Suppressor macrophage treated with lipopolysaccharide for 1 hour (primary cell): ENCODE results near the gene IFT27.

Experiments used
- DNase-seq, 3 donors: peaks; one replicate each; pipeline ENCODE4 v3.0.0-alpha.2; 2020 to 2022

Gene IFT27

DNA sequence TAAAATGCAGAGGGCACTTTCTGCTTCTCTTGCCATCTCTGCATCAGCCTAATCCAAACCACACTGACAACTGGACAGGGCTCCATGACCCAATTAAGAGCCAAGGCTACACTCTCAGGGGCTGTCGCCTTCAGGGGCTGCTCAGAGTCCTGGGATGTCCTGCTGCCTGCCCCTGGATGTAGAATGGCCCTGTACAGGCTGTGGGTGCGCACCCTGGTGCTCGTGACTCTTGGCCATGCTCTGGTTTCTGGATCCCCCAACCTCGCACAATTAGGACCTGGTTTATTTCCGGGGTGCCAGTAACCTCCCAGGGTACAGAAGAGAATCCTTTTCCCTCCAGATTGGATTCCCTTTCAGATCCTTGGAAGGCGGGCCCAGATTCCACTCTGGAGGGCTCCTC, 11.3 kb downstream of the IFT27 start:
- DNase-seq: peak in 1 of 3 donors; percentile 4

DNA sequence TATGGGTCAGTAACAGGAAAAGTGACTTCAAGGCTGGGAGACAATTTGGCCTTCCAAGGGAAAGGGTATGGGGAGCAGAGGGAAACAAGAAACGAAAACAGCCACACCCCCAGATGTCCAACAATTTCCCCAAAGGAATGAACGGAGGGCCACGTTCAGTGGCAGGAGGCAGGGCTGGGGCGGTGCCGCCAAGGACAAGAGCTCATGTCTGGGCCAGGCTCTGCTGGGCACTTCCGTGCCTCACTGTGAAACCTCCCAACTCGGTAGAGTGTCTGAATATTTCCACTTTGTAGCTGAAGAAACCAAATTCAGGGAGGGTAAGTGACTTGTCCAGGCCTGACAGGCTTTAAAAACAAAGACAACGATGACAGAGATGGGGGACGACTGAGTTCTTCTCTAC, 11.9 kb downstream of the IFT27 start:
- DNase-seq: peak in 1 of 3 donors; percentile 7

DNA sequence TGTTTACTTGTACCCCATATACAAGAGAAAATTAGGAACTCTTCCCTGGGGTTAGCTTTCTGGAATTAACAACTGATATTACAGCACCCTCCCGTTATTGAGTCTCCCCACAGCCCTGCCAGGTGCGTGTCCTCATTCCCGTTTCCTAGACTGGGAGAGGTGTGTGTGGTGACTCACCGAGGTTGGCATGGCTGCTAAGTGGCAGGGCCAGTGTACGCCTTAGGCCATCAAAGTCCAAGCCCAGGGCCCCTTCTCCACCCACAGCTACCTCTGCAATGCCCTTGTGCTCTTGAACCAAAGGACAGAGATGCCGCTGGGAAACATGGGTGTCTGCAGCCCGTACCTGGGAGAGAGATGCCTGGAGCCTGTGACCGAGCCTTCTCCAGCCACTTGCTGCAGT, 12.3 kb downstream of the IFT27 start:
- peak in 1 of 3 donors; percentile 12 for DNase-seq

DNA sequence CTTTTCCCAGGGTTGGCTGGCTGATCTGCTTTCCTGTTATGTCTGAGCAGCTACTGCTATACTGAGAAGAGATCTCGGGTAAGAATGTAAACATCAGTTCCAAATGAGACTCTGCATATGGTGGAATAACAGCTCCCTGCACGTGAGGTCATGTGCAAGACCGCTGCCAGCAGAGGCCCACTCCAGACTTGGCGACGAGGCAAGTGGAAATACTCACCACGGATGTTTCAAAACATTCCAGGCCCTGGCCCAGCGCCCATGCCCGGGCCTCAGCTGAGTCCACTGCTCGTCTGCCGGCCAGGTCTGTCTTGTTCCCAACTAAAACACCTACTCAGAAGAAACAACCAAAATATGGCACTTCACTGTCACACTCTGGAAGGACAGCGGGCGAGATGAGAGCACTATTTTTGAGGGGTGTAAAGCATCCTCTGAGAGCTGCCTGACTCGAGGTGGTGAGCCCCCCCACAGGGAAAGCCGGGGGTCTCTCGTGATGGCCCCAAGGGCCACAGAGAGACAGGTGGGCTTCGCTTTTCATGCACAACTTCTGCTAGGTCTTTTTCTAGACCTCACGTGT, 13.1 kb downstream of the IFT27 start:
- peak in 1 of 3 donors; percentile 4 for DNase-seq

DNA sequence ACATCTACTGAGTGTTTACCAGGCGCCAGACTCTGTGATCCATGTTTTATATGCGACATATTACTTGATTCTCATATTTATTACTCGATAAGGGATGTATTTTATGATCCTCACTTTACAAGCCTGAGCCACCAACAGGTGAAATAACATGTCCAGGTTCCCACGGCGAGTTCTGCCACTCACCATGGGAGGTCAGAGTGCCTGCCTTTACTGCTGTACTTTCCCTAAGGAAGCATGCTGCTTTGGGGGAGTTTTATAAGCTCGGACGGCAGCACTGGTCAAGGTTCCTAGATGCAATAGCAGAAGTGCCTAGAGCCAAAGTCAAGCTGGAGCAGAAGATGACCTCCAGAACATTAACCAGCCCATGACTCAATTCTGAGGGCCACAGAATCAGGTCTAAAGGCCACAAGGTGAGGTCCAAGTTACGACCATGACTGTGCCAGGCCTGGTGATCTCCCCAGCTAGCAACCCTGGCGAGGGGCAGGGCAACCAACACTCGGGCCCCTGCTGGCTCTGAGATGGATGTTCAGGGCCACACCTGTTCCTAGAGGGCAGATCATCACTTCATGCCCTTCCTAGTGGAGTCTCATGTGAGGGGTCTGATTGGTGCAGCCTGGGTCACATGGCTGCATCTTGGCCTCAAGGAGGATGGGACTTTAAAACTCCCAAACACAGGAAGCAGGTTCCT, 14.2 kb downstream of the IFT27 start:
- DNase-seq: no peak

DNA sequence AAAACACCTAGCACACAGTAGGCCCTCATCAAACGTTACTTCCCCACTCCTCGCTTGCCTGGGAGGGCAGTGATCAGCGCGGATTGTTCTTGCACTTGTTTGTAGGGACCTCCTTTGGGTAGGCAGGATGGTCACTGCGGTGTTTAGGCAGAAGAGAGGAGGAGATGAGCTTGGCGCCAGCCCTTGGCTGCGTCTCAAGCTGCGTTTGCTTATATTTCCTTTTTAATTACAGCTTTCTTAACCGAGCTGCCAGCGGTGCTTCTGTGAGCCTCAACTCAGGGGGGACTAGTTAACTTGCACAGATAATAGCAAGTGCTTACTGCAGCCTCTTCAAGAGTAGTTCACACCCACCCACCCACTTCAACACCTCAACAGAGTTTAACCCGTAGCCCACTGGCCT, 15.1 kb downstream of the IFT27 start:
- peak in 1 of 3 donors; percentile 16 for DNase-seq

DNA sequence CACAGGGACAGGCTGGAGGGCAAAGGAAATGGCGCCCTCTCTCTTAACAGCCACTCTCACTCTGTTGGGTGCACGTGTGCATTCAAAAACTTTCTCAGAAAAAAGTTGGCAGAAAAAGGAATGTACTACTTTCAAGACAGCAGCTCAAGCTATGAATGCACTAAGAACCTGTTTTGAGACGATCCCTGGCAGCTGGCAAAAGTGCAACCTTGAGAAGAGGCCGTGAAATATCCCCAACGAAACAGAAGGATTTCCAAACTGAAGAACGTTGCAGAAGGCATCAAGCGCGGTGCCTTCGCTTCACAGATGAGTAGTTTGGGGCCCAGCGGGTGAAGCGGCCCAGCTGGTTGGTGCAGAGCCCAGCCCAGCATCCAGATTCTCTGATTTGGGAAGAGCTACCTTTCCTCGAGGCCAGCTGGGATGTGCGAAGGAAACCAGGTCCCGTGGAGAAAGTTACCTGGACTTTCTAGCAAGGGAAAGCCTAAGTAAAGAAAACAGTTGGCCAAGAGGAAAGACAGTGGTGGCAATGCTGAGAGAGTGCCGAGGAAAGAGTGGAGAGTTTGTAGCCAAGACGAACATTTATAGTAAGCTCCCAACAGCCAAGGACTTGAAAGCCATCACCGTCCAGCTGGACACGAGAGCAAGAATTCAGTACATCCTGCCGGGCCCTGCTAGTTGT, 16.3 kb downstream of the IFT27 start:
- DNase-seq: peak in 1 of 3 donors; percentile 12

DNA sequence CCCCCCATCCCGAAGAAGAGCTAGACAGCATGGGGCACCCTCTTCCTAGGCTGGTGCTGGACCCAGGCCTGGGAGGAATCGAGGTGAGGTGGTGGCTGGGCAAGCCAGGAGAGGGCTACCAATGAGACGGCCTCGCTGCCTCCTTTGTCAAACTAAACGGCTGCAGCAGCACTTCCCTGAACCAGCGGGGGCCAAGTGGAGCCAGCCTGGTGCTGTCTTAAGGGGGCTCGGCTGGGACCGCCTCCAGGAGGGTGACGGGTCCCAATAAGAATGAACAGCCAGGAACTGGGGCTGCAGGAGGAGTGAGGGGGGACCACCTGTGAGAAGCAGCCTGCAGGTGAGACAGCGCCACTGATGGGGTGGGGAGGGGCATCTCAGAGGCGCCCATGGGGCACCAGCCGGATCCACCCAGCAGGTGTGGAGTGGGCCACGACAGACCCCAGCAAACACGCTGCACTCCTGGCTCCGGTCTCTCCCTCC, 17.1 kb downstream of the IFT27 start:
- no peak for DNase-seq

DNA sequence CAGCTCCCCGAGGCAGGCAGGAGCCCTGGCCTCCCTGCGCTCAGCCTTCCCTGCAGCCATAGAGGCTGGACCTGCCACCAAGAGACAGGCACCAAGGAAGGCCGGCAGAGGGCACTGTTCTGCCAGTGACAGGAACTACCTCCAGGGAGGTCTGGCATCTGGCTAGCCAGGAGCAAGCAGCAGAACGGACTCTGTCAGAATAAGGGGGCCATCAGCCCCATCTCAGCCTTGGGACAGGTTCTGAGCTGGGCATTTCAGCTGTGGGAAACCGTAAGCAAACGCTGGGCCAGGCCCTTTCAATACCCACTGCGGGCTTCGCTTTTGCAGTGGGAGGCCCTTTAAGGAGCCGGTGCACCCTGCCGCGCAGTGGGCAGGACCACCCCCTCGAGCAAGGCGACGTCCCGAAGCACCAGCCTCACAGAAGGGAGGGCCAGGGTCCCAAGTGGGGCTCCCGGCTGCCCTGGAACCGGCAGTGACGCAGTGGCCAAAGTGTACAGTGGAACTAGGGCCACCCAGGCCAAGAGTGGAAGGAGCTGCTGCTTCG, 18.2 kb downstream of the IFT27 start:
- DNase-seq: peak; percentile 80 to 88 (median 86)

DNA sequence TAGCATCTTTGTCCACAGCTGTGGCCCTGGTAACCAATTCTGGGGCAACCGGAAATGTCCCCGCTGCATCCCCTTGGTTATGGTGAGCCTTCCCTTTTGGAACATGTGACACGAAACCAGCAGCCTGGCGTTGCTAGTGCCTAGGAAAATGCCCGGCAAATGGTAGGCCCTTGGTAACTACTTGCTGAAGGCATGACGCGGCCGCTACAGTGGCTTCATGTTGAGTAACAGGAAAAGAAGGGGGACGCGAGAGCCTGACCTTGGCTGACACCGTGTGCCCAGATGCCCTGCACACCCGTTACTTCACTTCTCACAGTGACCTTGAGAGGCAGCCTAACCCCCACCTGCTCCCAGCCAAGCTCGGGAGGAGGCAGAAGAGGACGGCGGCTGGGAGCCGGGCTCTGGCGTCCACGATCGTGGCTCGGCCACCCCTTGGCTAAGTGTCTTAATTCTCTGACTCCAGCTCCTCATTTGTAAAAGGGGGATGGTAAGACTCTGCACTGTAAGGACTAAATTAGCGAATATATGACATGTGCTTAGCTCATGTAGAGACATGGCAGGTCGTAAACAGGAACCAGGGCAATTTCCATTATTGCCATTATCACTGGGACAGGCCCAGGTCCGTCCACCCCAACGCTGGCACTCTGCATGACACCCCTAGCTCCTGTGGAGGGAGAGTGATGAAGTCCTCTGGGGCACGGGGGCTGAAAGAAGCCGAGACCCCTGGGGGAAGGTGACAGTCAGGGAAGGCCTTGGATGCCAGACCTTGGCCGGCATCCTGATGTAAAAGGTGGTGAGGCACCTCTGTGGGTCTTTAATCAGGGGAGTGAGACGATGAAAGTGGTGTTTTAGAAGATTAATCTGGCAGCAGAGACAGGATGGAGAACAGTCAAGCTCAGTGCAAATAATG, 18.9 kb downstream of the IFT27 start:
- peak in 2 of 3 donors; percentile 25 to 33 for DNase-seq

DNA sequence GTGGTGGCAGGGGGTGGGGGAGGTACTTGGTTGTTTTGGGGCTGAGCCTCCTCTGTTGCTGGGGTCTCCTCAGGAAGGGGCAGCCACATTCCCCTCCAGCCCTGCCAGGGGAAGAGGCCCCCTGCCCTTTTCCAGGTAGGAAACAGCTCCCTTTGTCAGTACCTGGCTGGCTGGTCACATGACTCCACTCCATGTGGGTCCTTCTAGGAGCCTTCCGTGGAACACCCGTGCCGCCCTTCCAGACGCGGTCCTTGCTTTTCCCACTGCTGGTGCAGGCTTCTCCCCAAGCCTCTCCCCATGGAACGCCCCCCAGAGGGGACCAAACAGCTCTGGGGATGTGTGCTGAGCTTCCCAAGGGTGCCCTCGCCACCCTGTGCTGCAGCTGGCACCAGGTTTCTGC, 19.9 kb downstream of the IFT27 start:
- DNase-seq: peak in 1 of 3 donors; percentile 12

DNA sequence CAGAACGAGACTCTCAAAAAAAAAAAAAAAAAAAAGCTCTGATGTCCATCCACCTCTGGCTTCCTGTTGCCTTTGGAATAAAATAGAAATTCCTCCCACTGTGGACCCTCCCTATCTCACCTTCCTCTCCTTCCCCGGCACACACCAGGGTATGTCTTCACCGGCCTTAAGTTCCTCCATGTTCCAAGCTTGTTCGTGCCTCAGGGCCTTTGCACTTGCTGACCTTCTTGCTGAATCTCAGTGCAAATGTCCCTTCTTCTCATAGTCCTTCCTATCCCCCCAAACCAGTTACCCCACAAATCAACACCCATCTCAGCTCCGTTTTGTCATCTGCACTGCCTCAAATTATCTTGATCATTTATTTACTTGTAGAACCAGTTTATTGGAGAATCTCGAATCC, 20.6 kb downstream of the IFT27 start:
- peak in 1 of 3 donors; percentile 2 for DNase-seq

DNA sequence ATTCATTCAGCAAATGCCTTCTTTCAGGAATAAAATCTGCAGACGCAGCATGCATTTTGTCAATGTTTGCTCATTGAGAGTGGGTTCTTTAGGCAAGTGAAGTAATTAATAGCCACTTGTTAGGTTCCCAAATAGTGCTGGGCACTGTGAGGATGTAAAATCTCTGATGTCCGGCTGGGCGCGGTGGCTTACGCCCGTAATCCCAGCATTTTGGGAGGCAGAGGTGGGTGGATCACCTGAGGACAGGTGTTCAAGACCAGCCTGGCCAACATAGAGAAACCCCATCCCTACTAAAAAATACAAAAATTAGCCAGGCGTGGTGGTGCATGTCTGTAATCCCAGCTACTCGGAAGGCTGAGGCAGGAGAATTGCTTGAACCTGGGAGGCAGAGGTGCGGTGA, 21.0 kb downstream of the IFT27 start:
- DNase-seq: peak in 1 of 3 donors; percentile 6

DNA sequence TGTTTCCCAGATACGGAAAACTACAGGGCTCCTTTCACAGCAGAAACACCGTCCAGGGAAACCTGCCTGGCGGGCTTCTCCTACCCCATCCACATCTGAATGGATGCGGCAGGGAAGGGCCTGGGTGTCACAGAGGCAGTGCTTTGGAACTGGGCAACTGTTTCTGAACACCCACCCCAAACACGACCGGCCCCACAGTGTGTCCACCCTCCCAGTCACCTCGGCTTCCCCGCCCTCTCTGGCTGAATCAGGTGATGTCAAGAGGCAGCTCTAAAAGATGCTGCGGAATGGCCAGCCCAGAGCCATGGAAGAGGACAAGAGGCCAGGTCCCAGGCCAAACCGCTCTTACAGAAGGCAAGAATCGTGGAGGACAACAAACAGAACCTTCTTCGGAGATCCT, 22.0 kb downstream of the IFT27 start:
- peak in 1 of 3 donors; percentile 10 for DNase-seq

DNA sequence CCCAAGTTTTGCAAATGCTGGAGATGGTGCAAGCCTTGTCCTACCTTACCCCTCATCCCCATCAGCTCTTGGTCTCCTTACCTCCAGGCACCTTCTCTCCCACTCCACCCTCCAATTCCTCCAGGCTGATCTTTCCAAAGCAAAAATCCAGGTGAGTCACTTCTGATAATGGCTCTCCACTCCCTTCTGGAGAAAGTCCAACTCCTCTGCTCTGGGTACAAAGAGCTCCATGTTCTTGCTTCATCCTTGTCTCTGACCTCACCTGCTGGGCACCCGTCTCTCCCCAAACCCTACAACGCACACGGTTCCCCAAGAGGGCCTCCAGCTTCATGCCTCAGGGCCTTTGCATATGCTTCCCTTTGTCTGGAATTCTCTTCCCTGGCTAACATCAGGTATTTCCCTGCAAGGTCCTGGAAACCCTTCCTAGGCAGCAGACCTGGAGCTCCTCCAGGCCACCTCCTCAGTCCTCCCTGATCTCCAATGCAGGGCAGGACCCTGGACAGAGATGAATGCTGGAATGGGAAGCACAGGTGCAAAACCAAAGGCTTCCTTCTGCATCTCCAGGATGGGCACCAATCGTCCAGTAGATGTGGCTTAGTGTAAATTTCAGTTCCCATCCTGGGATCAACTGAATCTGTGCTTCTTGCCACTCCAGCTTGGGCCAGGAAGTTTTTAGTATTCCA, 22.7 kb downstream of the IFT27 start:
- peak in 1 of 3 donors; percentile 16 for DNase-seq

DNA sequence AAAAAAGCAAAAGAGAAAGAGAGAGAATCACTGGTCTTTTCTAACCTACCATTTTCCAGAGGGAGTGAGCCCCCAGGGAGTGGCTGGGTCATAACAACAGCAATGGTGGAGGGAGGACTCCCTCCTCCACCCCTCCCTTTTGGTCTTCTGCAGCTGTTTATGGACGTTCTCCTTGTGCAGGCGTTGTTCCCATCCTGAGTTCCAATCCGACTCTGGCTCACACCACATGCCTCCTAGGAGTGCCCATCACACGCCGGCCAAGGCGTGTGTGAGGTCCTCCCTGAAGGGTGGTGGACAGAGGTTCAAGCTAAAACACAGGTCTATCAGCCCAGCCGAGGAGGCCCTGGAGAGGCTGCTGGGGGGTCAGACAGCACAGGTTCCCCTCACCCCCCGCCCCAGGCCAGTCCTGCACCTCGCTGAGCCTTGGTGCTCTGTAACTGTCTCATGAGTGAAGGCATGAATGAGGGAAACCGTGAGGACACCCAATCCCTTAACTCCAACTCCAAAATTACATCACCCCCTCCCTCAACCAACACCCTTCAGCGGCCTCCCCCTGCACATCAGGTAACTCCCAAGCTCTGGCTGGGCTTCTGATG, 29.4 kb downstream of the IFT27 start:
- DNase-seq: no peak

DNA sequence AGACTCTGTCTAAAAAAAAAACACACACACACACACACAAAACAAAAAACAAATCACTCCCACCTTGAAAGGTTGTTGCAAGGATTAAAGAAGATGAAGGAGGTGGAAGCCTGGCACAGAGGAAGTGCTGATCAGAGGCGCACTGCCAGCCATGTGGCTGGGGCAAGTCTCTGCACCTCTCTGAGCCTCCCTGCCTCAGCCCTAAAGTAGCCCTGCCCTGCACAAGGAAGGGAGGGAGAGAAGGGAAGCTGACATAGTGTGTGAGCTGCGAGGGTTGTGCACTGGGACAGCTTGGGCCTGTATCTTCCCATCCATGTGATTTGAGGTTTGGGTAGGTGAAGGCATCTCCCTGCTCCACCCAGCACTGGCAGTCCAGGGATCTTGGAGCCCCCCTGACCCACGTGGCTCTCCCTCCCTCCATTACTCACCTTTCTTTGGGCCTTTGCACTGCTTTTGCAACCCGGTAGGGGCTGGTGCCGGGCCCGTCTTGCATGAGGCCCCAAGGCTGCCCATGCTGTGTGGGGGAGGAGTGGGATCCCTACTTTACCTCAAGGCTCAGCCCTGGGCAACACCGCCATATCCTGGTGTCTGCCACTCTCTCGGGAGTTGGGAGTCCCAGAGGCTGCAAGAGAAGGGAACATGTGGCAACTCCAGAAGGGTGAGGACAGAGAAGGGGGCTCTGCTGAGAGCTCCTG, 30.5 kb downstream of the IFT27 start:
- DNase-seq: peak in 1 of 3 donors; percentile 11

DNA sequence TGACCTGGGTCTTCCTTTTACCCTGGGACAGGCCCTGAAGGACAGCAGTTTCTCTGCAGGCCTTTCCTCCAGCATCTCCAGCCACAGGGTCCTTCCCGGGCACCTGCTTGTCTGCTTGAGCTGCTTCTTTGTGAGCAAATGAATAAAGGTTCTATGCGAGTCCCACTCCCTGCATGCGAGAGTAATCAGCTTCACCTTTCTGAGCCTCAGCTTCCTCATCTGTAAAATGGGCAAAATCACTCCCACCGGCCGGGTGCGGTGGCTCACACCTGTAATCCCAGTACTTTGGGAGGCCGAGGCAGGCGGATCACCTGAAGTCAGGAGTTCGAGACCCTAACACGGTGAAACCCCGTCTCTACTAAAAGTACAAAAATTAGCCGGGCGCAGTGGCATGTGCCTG, 31.1 kb downstream of the IFT27 start:
- DNase-seq: no peak

DNA sequence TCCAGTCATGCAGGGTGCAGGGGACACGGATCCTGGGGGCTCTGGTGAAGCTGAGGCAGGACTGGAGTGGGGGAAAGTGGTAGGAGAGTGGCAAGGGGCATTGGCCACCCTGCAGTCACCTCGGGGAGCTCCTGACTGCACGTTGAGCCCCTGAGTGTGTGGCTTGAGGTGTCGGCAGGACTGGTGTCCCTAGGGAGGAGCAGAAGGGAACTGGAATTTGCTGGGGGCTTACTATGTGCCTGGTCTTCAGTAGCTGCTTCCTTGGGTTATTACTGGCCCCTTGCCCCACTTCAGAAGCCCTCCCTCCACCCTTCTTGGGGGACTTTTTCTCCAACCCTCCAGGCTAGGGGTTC, 31.5 kb downstream of the IFT27 start:
- peak in 1 of 3 donors; percentile 10 for DNase-seq

DNA sequence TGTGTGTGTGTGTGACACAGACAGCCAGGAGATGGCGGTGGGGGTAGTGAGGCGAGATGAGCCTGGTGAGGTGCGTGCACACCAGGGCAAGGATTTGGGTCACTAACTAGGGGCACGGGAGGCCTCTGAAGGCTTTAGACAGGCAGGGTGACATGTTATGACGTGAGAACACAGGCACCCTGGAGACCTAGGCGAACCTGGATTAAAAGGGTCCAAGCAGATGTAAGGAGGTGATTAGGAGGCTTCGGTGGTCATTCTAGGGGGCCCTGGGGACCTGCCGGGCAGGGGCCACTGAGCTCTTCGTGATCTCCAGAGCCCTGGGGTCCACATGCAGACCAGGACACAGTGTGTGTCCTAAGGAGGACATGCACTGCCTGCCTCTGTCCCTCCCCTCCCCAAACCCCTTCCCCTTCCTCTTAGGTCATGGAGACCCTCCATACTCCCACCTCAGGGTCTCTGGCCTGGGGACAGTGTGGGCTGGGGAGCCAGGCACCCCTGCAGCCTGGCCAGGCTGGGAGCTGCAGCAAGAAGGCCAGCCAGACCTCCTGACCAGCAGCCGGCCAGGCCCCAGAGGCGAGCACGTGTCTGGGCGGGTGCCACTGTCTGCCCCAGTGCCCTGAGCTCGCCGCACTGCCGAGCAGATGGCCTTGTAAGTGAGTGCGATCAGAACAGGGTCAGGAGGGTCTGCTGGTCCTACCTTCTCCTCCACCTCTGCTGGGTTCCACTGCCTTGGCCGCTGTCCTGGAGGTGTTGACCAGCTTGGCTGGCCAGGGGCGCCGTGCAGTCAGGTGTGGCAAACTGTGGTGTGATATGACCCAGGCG, 32.1 kb downstream of the IFT27 start:
- DNase-seq: peak in 1 of 3 donors; percentile 9
